Right lung (tissue), 5 donors: ENCODE results near the gene CDC37L1. TPM values are rescaled to one million over a fixed set of nuclear protein-coding genes. Genes with fewer than 3 reads are reported as not detected.
"Not testable (repeated sequence)": the region's sequence is repeated elsewhere in the genome, so short reads cannot be mapped to it uniquely, and the experiment has no call there.

Source experiments
- DNase-seq, 2 donors: peaks; one replicate each; pipeline ENCODE4 v3.0.0-alpha.2; 2013
- polyA plus RNA-seq, 5 donors: library from polyadenylated mRNA; unstranded; fragments of 120-200 nt; gene quantifications; one replicate each; pipeline versions ENCODE4 v1.2.1 to v1.2.3, GENCODE V29; 2013; ENCODE audit warnings: inconsistent platforms in 1 of 5, low replicate concordance in 1 of 5; ENCODE audit not compliant: insufficient read length in 5 of 5, insufficient read depth in 1 of 5

Gene CDC37L1
- polyA plus RNA-seq, 5 donors: 13.7 to 18.8 (median 15.7) TPM

DNA sequence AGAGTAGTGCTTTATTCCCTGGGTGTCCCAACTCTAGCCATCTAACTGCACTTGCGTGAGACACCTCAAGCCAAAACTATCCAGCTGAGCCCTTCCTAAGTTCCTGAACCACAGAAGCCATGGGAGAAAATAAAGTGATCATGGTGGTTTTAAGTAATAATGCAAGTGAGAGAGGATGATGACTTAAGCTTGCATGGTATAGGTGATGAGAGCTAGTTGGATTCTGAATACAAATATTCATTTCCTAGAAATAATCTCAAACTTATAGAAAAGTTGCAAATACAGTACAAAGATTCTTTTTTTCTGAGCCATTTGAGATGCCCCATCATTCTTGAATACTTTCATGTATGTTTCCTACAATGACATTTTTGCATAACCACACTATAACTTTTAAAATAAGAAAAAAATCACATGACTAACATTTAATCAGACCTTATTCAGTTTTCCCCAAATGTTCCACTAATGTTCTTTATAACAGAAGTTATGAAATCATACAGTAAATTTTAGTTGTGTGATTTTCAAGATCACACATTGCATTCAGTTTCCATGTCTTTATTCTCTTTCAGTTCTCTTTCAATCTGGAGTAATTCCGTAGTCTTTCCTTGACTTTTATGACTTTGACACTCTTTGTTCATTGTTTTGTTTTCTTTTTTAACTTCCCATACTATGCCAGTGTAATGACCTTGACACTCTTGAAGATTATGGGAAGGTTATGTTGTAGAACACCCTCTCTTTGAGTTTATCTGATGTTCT is 67.1 kb downstream of the CDC37L1 start:
- no peak for DNase-seq

DNA sequence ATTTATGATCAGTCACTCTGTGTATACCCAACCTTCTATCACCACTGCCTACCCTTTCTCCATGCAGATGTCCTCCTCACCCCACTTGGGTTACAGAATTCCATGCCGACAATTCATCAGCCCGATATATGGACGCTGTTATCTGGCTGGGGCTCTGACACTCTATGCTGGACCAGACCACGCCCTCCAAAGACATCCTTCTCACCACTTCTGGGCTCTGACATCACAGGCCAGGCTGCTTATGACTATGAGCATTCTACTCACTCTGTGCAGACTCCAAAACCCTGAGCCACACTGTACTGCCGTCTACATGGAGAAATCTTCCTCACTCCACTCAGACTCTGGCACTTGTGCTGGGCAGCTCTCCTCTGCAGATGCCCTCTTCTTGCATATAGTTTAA is 69.2 kb downstream of the CDC37L1 start:
- DNase-seq: no peak

DNA sequence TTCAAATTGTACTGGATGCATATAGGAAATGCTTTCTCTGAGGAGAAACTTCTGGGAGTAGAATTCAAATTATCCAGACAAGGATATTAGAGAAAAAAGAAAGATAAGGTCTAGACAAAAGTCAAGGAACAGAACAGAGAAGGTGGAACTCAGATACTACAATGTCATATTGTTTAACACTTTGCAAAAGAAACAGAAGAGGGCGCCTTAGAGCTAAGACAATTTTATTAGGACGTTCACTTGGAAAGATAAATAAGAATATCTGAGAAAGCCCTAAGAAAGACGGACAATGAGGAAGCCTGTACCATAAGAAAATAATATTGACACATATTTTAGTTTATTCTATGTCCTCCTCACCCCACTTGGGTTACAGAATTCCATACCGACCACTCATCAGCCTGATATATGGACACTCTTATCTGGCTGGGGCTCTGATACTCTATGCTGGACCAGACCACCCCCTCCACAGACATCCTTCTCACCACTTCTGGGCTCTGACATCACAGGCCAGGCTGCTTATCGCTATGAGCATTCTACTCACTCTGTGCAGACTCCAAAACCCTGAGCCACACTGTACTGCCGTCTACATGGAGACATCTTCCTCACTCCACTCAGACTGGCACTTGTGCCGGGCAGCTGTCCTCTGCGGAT is 70.8 kb downstream of the CDC37L1 start:
- DNase-seq: peak in 1 of 2 donors; percentile 27

DNA sequence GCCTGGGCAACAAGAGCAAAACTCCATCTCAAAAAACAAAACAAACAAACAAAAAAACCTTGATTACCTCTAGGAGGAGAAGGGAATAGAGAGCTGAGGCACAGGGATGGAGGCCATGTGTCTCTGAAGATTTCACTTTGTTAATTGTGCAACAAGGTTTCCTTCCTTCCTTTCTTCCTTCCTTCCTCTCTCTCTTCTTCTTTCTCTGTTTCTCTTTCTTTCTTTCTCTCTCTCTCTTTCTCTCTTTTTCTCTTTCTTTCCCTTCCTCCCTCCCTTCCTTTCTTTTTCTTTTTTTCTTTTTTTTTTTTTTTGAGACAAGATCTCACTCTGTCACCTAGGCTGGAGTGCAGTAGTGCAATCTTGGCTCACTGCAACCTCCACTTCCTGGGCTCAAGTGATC is 75.2 kb downstream of the CDC37L1 start:
- not testable (repeated sequence) for DNase-seq

DNA sequence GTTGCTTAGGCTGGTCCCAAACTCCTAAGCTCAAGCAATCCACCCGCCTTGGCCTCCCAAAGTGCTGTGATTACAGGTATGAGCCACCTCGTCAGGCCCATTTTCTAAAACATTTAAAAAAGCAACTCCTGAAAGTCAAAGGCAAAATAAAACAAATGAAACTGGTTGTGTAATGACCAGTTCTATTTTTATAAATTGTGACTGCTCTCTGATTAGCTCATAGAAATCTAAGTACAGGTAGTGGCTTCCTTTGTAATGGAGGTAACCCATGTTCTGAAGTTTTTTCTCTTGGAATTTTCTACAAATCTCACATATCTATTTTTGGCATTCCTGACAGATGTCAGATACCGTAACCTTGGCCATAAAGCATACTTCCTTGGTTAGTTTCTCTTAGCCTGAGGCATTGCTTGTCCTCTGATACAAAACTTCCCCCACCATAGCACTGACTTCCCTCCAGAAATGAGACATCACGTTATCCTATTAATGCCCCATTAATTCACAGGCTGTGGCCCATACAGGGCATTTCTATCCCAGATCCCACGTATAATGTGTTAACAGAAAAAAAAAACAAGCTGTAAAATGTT is 75.7 kb downstream of the CDC37L1 start:
- no peak for DNase-seq

DNA sequence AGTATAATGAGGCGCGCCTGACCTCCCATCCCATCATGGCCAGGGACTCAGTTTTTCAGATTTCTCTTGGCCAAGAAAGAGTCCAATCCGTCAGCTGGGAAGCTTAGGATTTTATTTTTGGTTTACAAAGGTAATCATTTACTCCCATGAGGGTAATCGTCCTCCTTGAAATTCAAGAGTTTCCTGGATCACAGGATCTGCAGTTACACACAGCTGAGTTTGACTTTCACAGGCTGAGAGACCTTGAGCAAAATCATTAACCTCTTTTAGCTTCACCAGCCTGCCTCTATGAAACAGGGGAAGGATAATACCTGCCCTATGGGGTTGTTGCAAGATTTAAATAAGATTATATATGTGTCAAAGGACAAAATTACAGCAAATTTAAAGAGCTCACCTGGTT is 77.1 kb downstream of the CDC37L1 start:
- DNase-seq: no peak

Other genes with a start within 250 kb of the CDC37L1 start
- gene SLC1A1, start 189.1 kb upstream of the CDC37L1 start, polyA plus RNA-seq: 1 to 10 TPM; 3.5 to 7.9 (median 6.2) TPM
- 10 to 100 TPM in 2 of 5 donors, 1 to 10 TPM in 3; 8.8 to 10.9 (median 10.0) TPM for gene PLPP6, start 17.3 kb upstream of the CDC37L1 start, polyA plus RNA-seq
- gene SPATA6L, start 13.1 kb upstream of the CDC37L1 start, polyA plus RNA-seq: 1 to 10 TPM; 4.8 to 8.0 (median 7.3) TPM
- 10 to 100 TPM; 56.5 to 80.4 (median 68.0) TPM for gene AK3, start 61.6 kb downstream of the CDC37L1 start, polyA plus RNA-seq
- gene RCL1, start 113.4 kb downstream of the CDC37L1 start, polyA plus RNA-seq: 10 to 100 TPM; 16.9 to 20.4 (median 18.2) TPM